Measurements from ENCODE around the gene SLC45A2.

DNA sequence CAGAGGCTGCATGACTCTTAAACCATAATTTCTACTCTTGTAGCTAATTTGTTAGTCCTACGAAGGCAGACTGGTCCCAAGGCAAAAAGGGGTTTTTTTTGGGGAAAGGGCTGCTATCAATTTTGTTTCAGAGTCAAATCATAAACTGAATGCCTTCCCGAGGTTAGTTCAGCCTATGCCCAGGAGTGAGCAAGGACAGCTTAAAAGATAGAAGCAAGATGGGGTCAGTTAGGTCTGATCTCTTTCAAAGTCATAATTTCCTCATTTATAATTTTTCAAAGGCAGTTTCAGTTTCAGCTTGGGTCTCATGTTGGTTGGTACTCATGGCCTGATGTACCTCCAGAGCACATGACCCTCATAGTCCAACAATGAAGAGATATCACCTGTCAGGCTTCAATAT, 56.2 kb downstream of the SLC45A2 start:
- TF ChIP-seq EP300 (IDR thresholded peaks at IDR 0.05) (no peak), POLR2A (IDR thresholded peaks at IDR 0.05; ENCODE audit: low read depth) (no peak)
- TF ChIP-seq, protein P1, sequence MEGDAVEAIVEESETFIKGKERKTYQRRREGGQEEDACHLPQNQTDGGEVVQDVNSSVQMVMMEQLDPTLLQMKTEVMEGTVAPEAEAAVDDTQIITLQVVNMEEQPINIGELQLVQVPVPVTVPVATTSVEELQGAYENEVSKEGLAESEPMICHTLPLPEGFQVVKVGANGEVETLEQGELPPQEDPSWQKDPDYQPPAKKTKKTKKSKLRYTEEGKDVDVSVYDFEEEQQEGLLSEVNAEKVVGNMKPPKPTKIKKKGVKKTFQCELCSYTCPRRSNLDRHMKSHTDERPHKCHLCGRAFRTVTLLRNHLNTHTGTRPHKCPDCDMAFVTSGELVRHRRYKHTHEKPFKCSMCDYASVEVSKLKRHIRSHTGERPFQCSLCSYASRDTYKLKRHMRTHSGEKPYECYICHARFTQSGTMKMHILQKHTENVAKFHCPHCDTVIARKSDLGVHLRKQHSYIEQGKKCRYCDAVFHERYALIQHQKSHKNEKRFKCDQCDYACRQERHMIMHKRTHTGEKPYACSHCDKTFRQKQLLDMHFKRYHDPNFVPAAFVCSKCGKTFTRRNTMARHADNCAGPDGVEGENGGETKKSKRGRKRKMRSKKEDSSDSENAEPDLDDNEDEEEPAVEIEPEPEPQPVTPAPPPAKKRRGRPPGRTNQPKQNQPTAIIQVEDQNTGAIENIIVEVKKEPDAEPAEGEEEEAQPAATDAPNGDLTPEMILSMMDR (IDR thresholded peaks at IDR 0.05), result no peak
